DND-41 (cell line): ENCODE measurements around the gene TRIM65.
"Not testable (repeated sequence)": the region's sequence is repeated elsewhere in the genome, so short reads cannot be mapped to it uniquely, and the experiment has no call there.

Experiments
- CTCF ChIP-seq: IDR thresholded peaks from 2 replicates; pipeline ENCODE4 v1.5.1; 2012; ENCODE audit warnings: borderline replicate concordance, low read length, moderate library complexity, mild to moderate bottlenecking; ENCODE audit not compliant: poor library complexity, severe bottlenecking; ENCODE audit errors: extremely low read depth
- EZH2 ChIP-seq: IDR thresholded peaks from 3 replicates; pipeline ENCODE4 v1.6.1; 2012; ENCODE audit warnings: borderline replicate concordance, low read depth, mild to moderate bottlenecking, moderate library complexity, low read length, inconsistent platforms; ENCODE audit not compliant: severe bottlenecking

DNA sequence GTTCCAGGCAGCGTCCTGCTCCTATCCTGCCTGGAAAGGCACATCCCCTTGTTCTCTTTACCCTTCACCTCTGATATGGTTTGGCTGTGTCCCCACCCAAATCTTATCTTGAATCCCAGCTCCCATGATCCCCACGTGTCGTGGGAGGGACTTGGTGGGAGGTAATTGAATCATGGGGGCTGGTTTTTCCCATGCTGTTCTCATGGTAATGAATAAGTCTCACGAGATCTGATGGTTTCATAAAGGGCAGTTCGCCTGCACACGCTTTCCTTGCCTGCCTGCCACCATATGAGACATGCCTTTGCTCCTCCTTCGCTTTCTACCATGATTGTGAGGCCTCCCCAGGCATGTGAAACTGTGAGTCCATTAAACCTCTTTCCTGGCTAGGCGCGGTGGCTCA lies 10.9 kb downstream of the TRIM65 start:
- TF ChIP-seq CTCF, EZH2: not testable (repeated sequence)
